Thoracic aorta (tissue), 2 donors: Measurements from ENCODE around the gene INPP4B. TPM values are rescaled to one million over a fixed set of nuclear protein-coding genes. Genes with fewer than 3 reads are reported as not detected.

Experiments
- ATAC-seq: fragments of 150-250 bp; one replicate; pipeline ENCODE4 v1.8.0; 2017; ENCODE audit warnings: low read depth; ENCODE audit not compliant: insufficient number of reproducible peaks, low FRiP score
- DNase-seq: peaks from one replicate; pipeline ENCODE4 v3.0.0-alpha.2; 2020; ENCODE audit warnings: low spot score
- H3K27ac ChIP-seq, 2 donors: fragments of 200-600 bp; sonication (generic); 1 replicate in 1 of 2; 2 replicates in 1 of 2; pipeline ENCODE4 v1.5.1; 2016; ENCODE audit warnings: mild to moderate bottlenecking in 2 of 2, moderate library complexity in 2 of 2
- H3K27me3 ChIP-seq: fragments of 200-600 bp; sonication (generic); replicated peaks from 2 replicates; pipeline ENCODE4 v1.6.0; 2016; ENCODE audit warnings: mild to moderate bottlenecking; ENCODE audit not compliant: insufficient read depth
- H3K36me3 ChIP-seq: fragments of 200-600 bp; sonication (generic); one replicate; pipeline ENCODE4 v1.5.1; 2016
- H3K4me1 ChIP-seq, 2 donors: fragments of 200-600 bp; sonication (generic); 1 replicate in 1 of 2; 2 replicates in 1 of 2; pipeline versions ENCODE4 v1.5.1 to v1.6.0; 2016; ENCODE audit warnings: low read depth in 2 of 2, mild to moderate bottlenecking in 1 of 2; ENCODE audit not compliant: control insufficient read depth in 1 of 2
- H3K4me3 ChIP-seq: fragments of 200-600 bp; sonication (generic); 2 replicates; pipeline ENCODE4 v1.5.1; 2016; ENCODE audit warnings: mild to moderate bottlenecking
- H3K9me3 ChIP-seq: fragments of 200-600 bp; sonication (generic); 2 replicates; pipeline ENCODE4 v1.5.1; 2016
- total RNA-seq, 2 donors: library from RNA; depleted of rRNA; stranded (reverse); fragments of >200 nt; gene quantifications; one replicate each; pipeline versions ENCODE4 v1.1.0 to v1.2.3, GENCODE V29; 2016
- TF ChIP-seq, protein P1 (sequence below): fragments of 200-600 bp; sonication (generic); IDR thresholded peaks from one replicate; pipeline ENCODE4 v1.5.1; 2019; ENCODE audit warnings: antibody characterized with exemption

Gene INPP4B
- total RNA-seq, 2 donors from 2014 or later, result 21.1 to 30.4 TPM

DNA sequence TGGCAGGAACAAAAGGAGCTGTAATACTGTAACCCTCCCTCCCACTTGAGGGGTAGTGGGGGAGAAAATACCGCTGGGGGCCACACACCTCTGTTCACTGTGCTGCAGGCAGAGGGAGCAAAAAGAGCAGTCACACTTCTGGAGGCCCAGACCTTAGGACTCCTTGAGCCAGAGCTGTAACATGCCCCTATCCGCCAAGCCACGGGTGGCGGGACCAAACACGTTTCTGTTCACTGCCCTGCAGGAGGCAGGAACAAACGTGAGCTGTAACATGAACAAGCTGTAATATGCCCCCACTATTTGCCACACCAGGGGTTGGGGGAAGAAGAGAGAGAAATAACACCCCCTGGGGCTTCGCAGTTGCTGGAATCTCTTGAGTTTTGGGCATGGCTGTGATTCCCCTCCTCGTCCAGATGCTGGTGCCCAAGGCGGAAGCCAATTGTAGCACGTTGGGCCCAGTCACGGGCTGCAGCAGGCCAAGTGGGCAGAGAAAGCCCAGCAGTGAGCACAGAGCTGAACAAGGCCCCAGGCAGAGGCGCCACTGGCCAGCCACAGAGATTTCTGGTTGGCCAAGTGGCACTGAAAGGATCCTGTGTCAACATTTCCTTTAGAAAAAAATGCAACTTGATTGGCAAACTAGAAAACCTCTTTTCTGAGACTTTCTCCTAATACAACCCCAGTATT is 509.7 kb downstream of the INPP4B start:
- H3K4me3 ChIP-seq, result no peak overlapping the region
- H3K36me3 ChIP-seq, result no peaks in the 10 kb centered on the region
- H3K27me3 ChIP-seq, result no peaks in the 10 kb centered on the region
- TF ChIP-seq, protein P1, sequence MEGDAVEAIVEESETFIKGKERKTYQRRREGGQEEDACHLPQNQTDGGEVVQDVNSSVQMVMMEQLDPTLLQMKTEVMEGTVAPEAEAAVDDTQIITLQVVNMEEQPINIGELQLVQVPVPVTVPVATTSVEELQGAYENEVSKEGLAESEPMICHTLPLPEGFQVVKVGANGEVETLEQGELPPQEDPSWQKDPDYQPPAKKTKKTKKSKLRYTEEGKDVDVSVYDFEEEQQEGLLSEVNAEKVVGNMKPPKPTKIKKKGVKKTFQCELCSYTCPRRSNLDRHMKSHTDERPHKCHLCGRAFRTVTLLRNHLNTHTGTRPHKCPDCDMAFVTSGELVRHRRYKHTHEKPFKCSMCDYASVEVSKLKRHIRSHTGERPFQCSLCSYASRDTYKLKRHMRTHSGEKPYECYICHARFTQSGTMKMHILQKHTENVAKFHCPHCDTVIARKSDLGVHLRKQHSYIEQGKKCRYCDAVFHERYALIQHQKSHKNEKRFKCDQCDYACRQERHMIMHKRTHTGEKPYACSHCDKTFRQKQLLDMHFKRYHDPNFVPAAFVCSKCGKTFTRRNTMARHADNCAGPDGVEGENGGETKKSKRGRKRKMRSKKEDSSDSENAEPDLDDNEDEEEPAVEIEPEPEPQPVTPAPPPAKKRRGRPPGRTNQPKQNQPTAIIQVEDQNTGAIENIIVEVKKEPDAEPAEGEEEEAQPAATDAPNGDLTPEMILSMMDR, result no peak
- DNase-seq (no peak), ATAC-seq (no peak)
- peaks cover 0 to 7% of the 10 kb centered on the region in 2 donors for H3K4me1 ChIP-seq
- no peaks in the 10 kb centered on the region for H3K9me3 ChIP-seq
- H3K27ac ChIP-seq, result no peak overlapping the region

DNA sequence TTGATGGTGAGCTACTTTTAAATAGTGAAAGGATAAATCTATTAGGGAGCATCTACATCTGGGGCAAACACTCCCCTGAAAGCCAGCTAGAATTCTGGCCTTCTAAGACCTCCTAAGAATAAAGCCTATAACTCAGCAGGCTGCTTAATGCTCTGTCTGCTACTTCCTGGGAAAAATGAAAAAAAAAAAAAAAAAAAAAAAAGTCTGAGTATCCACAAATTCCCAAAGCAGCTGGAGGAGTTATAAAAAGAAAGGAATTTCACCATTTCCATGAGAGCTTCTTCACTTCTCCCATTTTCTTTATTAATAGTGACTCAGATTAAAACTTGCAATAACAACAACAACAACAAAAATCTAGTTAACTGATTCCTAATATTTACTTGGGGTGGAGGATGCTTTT is 511.2 kb downstream of the INPP4B start:
- H3K4me3 ChIP-seq, result no peak overlapping the region
- H3K4me1 ChIP-seq, result peaks cover 0 to 9% of the 10 kb centered on the region in 2 donors
- no peak for DNase-seq
- H3K36me3 ChIP-seq, result no peaks in the 10 kb centered on the region
- ATAC-seq, result no peak
- no peaks in the 10 kb centered on the region for H3K9me3 ChIP-seq
- TF ChIP-seq, protein P1, result no peak
- H3K27me3 ChIP-seq, result no peaks in the 10 kb centered on the region
- H3K27ac ChIP-seq, result no peak overlapping the region

DNA sequence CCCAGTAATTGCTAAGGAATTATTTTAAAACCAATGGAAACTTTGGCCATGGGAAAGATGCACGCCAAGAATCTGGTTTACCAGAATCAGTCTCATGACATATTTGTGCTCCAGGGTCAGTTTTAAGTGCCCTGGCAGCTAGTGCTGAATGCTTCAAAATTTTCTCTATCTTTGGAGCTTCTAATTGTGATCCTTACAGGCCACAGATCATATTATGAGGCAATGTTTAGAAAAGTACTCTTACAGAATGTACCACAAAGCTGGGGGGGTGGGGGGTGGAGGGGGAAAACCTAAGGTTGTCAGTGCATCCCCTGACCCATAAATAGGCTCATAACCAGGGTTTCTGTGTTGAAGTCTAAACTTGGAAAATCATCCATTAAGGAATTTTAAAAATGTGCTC is 514.5 kb downstream of the INPP4B start:
- TF ChIP-seq, protein P1, result no peak
- no peak for ATAC-seq
- H3K4me1 ChIP-seq, result peaks cover 0 to 9% of the 10 kb centered on the region in 2 donors
- no peaks in the 10 kb centered on the region for H3K36me3 ChIP-seq
- no peak for DNase-seq
- H3K9me3 ChIP-seq, result no peaks in the 10 kb centered on the region
- no peak overlapping the region for H3K4me3 ChIP-seq
- H3K27ac ChIP-seq, result no peak overlapping the region
- H3K27me3 ChIP-seq, result no peaks in the 10 kb centered on the region

DNA sequence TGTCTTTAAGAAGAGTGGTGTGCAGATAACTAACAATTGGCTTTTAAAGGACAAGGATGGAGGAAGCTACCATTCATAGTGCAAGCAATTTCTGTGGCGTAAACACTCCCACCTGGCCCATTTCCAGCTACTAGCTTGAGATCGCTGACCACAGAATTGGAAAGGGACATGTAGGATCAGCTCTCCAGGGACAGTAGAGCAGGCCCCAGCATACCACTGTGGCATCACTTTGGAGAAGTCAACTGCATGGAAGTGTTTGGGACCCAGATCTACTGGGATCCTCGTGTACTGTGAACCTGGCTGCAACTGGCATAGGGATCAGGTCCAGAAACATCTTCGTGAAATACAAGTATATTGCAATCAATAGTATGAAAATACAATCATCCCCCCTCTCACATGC is 515.0 kb downstream of the INPP4B start:
- H3K27me3 ChIP-seq, result no peaks in the 10 kb centered on the region
- H3K27ac ChIP-seq, result no peak overlapping the region
- H3K9me3 ChIP-seq, result no peaks in the 10 kb centered on the region
- no peaks in the 10 kb centered on the region for H3K36me3 ChIP-seq
- peaks cover 0 to 9% of the 10 kb centered on the region in 2 donors for H3K4me1 ChIP-seq
- TF ChIP-seq, protein P1, result no peak
- no peak for ATAC-seq
- no peak for DNase-seq
- no peak overlapping the region for H3K4me3 ChIP-seq

DNA sequence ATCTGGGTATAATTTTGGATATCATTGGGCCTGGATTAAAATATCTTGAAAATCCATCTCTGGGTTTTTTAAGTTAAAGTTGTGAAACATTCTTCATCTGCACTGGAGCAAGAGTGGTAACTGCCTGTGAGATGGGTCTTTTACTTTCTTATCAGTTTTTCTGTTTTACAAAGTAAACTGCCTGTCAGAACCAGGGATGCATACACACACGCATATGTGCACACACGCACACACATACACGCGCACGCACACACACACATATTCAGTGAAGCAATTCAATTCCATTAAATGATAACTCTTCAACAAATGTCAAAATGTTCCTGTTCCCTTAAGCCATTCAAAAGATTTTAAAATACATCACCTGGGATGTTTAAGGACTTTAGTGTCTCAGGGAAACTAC is 515.8 kb downstream of the INPP4B start:
- no peak for ATAC-seq
- DNase-seq, result no peak
- TF ChIP-seq, protein P1, result no peak

More for the DNA sequence above, 515.8 kb downstream of the INPP4B start:
- Histone ChIP-seq H3K27me3 (no peaks in the 10 kb centered on the region), H3K4me1 (peaks cover 0 to 9% of the 10 kb centered on the region in 2 donors), H3K36me3 (no peaks in the 10 kb centered on the region), H3K4me3 (no peak overlapping the region), H3K27ac (no peak overlapping the region), H3K9me3 (no peaks in the 10 kb centered on the region)
